GM19043 (cell line): ENCODE results near the gene PLD1.
A peak's percentile ranks its signal among the peaks of the same experiment; 100 is the strongest.

Experiments
- ATAC-seq: cut with Tn5 transposase; IDR thresholded peaks from one replicate; pipeline ENCODE4 v1.9.1; 2021; ENCODE audit warnings: low read depth; ENCODE audit not compliant: unreplicated experiment

PLD1 gene

DNA sequence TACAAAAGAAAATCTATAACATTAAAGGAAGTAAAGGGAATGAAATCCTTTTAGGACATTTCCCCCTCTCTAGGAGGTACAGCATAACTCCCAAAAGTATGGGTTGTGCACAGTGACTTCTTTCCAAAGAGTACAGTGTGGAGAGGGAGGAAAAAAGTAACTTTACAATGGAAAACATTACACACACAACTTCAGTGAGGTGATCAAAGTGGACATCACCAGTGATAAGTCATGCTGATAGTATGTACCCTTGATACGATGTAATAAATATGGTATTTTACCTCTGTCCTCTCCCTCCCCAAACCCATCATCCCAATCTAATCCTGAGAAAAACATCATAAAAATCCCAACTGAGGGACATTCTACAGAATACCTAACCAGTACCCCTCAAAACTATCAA, 10.8 kb downstream of the PLD1 start:
- ATAC-seq, result no peak

DNA sequence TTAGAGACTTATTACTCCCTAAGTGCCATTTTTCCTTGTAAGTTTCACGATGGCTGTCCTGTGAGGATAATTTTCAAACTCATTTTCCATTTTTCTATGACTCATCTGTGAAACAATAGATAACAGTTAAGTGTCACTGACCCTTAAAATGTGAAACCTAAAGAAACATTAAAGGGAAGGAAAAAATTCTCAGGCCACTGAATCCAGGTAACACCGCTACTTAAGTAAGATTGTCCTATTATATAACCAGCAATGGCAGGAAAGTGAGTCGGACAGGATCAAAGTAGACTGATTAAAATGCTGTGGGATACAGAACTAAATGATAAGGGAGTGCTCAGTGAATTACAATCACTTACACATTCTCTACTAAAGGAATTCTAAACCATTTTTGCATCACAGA, 12.4 kb downstream of the PLD1 start:
- no peak for ATAC-seq

DNA sequence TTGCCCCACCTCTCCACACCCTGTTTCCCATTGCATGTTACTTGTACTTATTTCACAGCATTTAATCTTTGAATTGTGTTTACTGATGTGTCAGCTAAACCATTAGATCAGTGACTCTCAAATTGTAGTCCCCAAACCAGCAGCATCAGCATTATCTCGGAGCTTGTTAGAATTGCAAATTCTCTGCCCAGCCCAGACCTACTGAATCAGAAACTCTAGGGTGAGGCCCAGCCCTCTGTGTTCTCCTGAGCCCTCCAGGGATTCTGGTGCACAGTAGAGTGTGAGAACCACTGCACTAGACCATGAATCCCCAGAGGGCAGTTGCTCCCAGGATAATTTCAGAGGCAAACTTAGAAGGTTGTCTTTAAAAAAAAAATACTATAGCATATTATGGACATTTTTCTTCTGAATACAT, 13.0 kb downstream of the PLD1 start:
- peak; percentile 76 for ATAC-seq

DNA sequence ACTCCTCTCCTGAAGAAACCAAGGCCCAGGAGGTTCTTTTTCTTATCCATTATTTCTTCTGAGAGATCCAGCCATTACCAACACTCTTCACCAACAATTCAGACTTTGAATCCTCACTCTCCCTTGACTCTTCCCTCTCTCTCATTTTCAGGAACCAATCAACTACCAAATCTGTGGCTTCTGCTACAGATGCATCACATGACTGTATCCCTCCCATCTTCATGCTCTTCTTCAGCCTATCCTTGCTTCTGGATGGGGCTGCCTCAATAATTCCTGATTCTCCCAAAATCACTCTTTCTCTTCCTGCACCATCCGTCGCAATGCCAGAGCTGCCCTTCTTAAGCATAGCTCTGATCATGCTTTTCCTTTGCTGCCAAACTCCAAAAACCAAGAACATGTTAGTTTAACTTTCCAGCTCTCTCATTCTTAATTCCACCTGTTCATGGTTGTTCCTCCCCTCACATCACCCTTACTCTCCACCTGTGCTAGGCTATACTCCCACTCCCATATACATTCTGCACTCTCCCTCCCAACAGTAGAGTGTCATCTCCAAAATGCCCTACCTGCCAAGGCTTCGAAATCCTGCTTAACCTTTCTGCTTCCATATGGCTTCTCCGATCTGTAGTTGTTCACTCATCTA, 13.5 kb downstream of the PLD1 start:
- no peak for ATAC-seq

DNA sequence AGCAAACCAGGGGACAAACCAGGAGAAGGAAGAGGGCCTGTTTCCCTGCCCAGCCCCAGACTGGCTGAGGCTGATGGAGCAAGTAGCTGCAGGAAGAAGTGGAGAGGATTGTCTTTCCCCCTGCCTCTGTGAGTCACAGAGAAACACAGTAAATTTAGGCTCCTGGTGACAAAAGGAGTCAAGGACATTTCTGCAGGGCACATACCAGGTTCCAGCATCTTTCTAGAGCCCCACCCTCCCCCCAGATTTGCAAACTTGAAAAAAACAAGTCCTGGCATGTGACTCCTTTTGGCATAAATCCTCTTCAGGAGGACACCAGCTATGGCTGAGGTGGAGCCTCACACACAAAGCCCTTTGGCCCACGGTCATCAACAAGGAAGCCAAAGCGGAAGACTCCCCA, 17.8 kb downstream of the PLD1 start:
- ATAC-seq, result no peak

DNA sequence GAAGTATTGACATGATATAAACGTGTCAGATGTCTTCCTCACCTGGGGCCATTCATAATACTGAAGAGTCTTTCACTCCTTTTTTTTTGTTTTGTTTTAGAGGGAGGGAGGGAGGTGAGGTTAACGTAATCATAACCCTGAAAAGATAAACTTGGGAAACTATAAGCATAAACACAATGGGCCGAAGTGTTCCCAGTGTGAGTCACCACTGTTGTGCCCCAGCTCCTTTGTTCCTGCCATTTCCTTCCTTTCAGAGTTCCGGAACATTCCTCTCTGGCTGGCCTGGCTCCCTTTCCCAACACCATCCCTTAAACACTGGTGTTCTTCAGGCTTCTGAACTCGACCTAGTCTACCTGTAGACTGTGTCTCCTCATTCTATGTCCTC, 18.6 kb downstream of the PLD1 start:
- no peak for ATAC-seq

DNA sequence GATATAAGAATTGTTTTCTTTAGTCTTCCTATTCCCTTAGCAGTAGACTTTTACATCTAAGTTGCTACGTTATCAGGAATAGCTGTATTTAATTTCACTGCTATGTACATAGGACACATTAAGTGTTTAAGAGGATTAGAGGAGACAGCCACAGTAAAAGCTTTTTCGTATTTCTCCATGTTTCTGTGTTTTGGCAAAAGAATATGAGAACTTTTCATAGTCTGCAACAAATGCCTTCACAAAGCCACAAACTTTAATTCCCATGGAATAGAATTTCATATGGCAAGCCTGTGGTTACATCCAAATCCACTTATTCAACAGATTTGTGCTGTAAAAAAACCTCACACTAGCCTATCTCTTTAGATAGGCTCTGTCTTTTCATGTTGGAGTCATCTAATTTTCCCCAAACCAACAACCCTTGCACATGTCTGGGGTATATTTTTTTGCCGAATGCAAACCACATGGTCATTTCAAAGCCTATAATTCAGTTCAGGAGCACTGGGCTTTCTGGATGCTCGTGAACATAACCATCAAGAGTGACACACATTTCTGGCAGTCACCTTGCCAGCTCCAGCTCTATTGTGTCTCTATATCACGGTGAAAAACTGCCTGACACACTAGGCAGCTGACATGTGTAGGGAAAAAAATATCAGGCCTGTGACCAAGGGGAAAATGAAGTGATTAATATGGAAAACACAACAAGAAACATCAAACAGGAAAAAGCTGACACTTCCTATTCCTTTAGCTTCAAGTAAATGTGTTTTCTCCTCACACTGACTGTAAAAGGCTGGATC, 19.2 kb downstream of the PLD1 start:
- ATAC-seq, result no peak

DNA sequence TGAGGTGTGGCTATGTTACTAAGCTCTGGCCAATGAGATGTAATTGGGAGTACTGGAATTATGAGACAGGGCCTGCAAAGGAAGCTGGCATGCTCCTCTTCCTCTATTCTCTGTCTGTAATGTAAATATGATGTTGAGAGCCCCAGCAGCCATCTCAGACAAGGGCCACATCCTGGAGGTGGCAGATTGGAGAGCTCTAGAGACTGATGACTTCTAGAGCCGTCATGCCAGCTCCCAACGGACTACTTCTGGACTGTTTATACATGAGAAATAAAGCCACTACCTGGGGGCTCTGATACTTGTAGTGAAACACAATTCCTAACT, 19.7 kb downstream of the PLD1 start:
- no peak for ATAC-seq

DNA sequence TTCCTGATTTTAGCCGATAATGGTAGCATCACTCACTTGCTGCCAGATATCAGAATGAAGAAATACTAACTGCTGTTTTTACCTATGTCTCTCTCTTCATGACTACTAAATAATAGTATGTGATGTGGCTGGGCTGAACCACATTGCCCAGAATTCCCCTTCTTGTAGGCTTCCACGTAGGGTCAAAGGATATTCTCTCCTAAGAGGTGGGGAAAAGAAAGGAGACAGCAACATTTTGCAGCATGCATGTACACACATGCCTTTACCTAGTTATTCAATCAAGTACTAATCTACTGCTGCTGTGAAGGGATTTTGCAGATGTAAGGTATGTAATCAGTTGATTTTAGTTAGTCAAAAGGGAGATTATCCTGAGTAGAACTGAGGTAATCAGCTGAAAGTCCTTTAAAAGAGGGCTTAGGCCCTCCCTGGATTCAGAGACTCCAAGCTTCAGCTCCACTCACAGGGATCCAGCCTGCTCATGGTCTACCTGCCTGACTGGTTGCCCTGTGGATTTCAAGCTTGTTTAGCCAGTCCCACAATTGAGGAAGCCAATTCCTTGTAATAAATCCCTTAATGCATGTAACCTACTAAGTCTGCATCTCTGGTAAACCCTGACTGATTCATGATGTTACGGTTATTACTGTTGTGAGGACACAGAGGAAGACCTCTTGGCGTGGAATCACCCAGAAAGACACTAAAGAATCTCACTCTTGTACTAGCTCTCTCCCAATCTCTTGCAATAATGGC, 20.4 kb downstream of the PLD1 start:
- no peak for ATAC-seq

DNA sequence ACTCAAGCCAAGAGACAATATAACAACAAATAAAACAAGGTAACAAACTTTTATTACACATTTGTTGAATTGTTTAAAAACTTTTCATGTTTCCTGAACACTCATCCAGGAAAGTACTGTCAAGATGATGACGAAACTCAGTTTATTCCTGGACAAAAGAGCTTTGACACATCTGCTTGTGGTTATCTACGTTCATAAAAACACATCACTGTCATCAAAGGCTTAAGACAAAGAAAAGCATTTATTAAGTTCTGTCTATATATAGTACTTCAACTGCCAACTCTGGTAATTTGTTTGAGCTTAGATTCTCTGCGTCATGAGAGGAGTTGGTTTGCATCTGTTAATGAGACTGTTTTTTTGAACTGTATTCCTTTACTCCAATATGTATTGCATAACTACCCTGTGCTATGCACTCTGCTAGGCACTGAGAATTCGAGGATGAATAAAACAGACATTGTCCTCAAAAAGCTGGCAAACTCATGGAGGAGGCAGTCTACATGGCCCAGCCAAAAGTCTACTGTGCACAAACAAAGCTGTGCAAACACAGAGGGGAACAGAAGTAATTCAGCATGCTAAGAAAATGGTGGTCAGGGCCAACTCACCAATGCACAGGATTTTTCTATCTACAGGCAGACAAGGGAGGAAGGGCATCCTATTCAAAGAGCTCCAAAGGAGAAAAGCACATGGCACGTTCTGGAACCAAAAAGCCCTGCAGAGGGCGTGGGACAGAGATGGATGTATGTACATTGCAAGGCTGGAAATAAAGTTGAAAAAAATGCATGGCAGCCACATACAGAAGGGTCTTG, 21.5 kb downstream of the PLD1 start:
- ATAC-seq, result no peak

DNA sequence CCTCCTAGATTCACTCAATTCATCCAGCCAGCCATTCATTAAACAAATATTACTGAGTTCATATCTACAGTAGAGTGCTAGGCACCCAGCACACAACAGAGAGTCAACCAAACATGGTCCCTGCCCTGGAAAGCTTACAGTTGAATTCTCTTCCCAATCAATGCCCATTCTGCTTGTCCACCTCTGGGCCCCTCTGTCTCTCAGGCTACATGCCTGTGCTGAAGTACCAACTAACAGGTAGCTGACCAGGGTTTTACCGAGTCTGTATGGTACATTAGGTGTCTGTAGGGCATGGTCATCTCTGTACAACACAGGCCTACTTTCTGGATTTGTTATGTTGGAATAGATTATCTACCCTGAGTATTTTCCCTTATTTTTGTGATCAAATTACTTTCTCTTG, 23.3 kb downstream of the PLD1 start:
- no peak for ATAC-seq

DNA sequence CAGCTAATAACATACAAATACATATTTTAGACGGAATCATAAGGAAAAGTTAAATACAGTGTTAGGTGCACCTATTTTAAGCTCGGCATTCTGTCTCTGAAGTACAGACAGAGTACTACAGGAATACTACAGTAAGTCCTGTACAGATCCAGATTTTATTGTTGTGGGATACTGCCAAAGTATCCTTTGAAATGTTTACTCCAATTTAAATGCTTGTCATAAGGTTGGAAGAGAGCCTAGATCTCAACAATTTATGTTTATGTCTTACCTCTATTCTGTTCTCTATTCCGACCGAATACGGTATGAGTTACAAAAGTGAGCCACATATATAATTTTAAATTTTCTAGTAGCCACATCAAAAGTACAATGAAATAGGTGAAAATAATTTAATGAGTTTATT, 25.3 kb downstream of the PLD1 start:
- ATAC-seq, result no peak

DNA sequence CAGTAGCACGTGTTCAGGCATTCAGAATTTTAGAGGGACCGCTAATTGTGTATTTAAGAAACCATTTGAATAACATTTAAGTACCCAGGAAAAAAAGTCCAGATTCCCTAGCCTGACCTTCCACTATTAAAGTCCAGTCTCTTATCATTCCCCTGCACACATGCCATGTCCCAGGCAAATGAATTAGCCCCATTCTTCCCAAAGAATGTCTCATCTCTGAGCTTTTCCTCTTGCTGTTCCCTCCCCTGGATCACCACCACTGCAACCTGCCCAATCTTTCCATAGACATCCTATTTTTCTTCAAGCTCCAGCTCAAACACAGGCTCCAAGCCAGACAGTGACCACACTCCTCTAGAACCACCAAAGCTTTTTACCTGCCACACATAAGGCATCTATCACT, 25.9 kb downstream of the PLD1 start:
- no peak for ATAC-seq

DNA sequence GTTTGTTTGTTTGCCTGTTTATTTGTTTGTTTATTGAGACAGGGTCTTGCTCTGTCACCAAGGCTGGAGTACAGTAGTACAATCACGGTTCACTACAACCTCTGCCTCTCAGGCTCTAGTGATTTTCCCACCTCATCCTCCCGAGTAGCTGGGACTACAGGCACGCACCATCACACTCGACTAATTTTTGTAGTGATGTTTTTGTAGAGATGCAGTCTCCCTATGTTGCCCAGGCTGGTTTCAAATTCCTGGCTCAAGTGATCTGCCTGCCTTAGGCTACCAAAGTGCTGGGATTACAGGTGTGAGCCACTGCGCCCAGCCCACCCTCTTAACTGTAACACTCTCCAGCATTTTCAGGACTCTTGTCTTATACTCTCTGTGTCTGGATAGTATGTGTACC, 26.7 kb downstream of the PLD1 start:
- no peak for ATAC-seq

DNA sequence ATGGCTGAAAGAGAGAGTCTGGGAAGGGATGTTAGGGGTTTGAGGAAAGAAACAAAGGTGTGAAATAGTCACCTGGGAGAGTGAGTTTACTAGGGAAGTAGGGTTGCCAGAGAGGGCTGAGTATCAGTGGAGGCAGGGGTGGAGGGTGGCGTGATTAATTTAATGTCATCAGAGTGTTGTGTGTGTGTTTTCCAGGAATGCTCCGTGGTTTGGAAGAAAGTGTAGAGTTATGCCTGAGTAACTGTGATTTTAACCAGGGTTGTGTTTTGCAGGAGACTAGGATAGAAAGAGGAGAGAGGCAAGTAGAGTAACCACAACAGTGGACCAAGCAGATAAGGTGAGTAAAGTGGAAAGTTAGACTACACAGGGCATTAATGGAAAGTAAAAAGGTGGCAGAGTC, 27.2 kb downstream of the PLD1 start:
- ATAC-seq, result no peak

DNA sequence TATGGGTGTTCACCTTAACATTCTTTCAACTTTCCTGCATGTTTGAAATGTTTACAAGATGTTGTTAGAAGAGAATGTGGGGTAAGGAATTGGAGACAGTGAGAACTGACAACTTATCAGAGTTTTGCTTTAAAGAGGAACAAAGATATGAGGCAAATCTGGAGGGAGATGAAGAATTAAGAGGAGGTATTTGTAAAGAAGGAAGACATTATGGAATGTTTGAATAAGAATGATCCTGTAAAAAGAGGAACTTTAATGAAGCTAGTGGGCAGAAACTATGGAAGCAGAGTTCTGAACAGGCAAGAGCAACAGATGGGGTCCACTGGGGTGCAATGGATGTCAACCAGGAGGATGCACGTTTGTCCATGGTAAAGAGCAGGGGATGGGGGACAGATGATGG, 27.7 kb downstream of the PLD1 start:
- no peak for ATAC-seq

DNA sequence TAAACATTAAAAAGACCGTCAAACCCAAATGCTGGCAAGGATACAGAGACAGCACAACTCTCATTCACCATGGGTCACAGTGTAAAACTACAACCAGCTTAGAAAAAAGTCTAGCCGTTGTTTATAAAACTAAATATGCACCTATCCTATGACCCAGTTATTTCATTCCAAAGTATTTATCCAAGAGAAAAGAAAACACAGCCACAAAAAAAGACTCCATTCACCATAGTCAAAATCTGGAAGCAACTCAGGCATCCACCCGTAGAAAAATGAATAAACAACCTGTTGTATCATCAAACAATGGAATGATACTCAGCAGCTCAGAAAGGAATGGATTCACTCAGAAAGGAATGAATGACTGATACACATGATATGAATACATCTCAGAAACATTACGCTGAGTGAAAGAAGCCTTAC, 28.6 kb downstream of the PLD1 start:
- no peak for ATAC-seq

DNA sequence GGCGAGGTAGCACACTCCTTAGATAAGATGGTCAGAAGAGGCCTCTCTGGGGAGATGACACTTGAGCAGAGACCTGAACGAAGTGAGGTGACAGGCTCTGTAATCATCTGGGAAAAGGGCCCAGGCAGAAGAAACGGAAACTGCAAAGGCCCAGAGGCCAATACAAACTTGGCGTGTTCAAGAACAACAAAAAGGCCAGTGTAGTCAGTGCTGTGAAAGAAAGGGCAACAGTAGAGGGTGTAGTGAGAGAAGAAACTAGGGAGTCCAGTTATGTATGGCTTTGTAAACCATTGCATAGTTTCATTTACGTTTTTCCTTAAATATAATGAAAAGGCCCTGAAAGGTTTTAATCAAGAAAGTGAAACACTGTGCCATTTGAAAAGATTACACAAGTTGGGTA, 31.8 kb downstream of the PLD1 start:
- ATAC-seq, result no peak

DNA sequence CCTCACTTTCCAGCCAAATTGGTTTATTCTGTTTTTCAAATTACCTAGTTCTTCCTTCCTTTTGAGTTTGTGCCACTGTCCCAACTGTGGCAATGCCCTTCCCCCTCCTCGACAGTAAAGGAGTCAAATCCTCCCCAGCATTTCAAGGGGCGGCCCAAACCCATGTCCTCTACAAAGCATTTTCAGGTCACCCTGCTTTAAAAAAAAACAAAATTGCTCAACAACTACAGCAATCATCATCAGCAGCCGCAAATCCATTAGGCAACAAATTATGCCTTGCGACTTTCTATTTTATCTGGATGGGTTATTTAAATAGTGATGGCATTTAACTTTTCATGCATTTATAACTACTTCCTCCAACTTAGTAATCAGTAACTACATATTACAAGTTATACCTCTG, 32.7 kb downstream of the PLD1 start:
- ATAC-seq, result no peak

DNA sequence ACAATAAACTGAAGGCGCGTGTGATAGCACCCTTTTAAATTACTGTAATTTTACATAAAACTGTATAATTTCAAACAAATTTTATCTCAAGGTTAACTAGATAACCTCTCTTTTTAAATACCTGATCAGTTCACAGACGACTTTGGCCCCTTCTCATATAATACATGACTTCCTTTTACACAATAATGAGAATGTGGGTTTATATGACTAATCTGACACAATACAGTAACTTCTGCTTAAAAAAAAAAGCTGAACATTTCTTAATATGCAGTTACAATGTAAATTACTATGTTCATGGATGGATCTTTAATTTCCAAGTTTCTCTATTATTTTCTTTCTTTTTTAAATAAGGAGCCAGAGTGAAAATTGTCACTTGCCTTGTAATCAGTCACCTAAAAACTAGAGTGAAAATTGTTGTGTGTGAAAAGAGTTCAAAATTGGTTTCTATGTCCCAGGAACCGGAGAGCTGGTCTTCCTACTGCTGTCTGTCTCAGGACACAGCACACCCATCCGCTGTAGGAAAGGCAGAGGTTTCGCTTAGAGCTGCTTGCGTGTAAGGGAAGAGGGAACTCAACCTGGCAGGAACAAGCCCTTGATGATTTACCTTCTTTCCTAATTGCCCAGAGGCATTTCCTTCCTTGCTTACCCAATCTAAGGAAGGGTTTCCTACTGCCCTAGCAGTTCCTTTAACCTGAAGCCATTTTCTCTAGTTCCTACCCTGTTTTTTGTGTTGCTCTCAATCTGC, 33.3 kb downstream of the PLD1 start:
- ATAC-seq, result no peak
